Fibroblast of lung (primary cell): Measurements from ENCODE around the gene SCO2.

ENCODE experiments used
- EZH2 ChIP-seq: IDR thresholded peaks from 2 replicates; pipeline ENCODE4 v1.5.1; 2012; ENCODE audit warnings: low read length, control low read depth, mild to moderate bottlenecking; ENCODE audit errors: missing control alignments
- TF ChIP-seq, protein P1 (sequence below), 2 donors: IDR thresholded peaks in 1 of 2; conservative IDR thresholded peaks in 1 of 2; 1 replicate in 1 of 2; 2 replicates in 1 of 2; pipeline ENCODE4 v1.5.1; 2011 to 2012; ENCODE audit warnings: low read length in 2 of 2, control low read depth in 1 of 2, inconsistent platforms in 1 of 2, low read depth in 1 of 2, mild to moderate bottlenecking in 1 of 2

DNA sequence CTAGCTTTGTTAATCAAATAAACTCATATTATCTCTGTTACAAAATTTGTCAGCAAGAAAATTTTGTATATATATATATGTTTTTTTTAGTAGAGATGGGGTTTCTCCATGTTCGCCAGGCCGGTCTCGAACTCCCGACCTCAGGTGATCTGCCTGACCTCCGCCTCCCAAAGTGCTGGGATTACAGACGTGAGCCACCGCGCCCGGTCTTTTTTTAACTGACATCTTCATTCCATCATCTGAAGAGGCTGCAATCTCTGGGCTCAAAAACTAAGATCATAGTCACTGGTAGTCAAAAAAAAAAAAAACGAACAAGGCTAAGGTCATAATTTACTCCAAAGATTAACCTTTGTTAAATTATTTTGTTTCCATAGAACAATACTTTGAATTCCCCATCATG, 15.0 kb upstream of the SCO2 start:
- TF ChIP-seq, protein P1, sequence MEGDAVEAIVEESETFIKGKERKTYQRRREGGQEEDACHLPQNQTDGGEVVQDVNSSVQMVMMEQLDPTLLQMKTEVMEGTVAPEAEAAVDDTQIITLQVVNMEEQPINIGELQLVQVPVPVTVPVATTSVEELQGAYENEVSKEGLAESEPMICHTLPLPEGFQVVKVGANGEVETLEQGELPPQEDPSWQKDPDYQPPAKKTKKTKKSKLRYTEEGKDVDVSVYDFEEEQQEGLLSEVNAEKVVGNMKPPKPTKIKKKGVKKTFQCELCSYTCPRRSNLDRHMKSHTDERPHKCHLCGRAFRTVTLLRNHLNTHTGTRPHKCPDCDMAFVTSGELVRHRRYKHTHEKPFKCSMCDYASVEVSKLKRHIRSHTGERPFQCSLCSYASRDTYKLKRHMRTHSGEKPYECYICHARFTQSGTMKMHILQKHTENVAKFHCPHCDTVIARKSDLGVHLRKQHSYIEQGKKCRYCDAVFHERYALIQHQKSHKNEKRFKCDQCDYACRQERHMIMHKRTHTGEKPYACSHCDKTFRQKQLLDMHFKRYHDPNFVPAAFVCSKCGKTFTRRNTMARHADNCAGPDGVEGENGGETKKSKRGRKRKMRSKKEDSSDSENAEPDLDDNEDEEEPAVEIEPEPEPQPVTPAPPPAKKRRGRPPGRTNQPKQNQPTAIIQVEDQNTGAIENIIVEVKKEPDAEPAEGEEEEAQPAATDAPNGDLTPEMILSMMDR (conservative IDR thresholded peaks at IDR 0.05 in 1 of 2, IDR thresholded peaks at IDR 0.05 in 1 of 2; ENCODE audit: low read depth in 1 of 2, low read length in 2 of 2), result no peak
- TF ChIP-seq EZH2, result no peak
